Heart right ventricle (tissue), 16 donors: ENCODE measurements around the gene POLD1. TPM values are rescaled to one million over a fixed set of nuclear protein-coding genes. Genes with fewer than 3 reads are reported as not detected.

Experiments
- ATAC-seq, 8 donors: fragments of 200-7000 bp; cut with Tn5 transposase; one replicate each; pipeline ENCODE4 v1.9.1; 2020; ENCODE audit warnings: mild to moderate bottlenecking in 8 of 8, moderate library complexity in 8 of 8, moderate number of reproducible peaks in 1 of 8
- DNase-seq, 2 donors: peaks; one replicate each; pipeline ENCODE4 v3.0.0-alpha.2; 2020
- H3K27ac ChIP-seq, 10 donors: fragments of 200-600 bp; sonication (generic) in 2 of 10; one replicate each; pipeline versions ENCODE4 v1.5.0 to v1.8.0; 2020 to 2022; ENCODE audit warnings: mild to moderate bottlenecking in 3 of 10
- H3K27me3 ChIP-seq, 7 donors: fragments of 200-600 bp; one replicate each; pipeline ENCODE4 v1.8.0; 2021 to 2022; ENCODE audit warnings: mild to moderate bottlenecking in 2 of 7
- H3K36me3 ChIP-seq, 9 donors: fragments of 200-600 bp; sonication (generic) in 1 of 9; one replicate each; pipeline versions ENCODE4 v1.5.0 to v1.8.0; 2020 to 2022; ENCODE audit warnings: mild to moderate bottlenecking in 2 of 9
- H3K4me1 ChIP-seq, 9 donors: fragments of 200-600 bp; sonication (generic) in 1 of 9; one replicate each; pipeline versions ENCODE4 v1.5.0 to v1.8.0; 2020 to 2022; ENCODE audit warnings: mild to moderate bottlenecking in 4 of 9
- H3K4me3 ChIP-seq, 10 donors: fragments of 200-600 bp; sonication (generic) in 2 of 10; one replicate each; pipeline versions ENCODE4 v1.5.0 to v1.8.0; 2020 to 2022; ENCODE audit warnings: mild to moderate bottlenecking in 7 of 10, moderate library complexity in 2 of 10
- H3K9me3 ChIP-seq, 11 donors: fragments of 200-600 bp in 10 of 11; sonication (generic) in 2 of 11; one replicate each; pipeline versions ENCODE4 v1.5.0 to v1.8.0; 2013 to 2022; ENCODE audit warnings: mild to moderate bottlenecking in 2 of 11, control low read depth in 1 of 11, moderate library complexity in 1 of 11
- CTCF ChIP-seq, 9 donors: fragments of 200-600 bp; sonication (generic) in 2 of 9; IDR thresholded peaks; one replicate each; pipeline versions ENCODE4 v1.5.0 to v1.8.0; 2021 to 2022; ENCODE audit warnings: antibody characterized with exemption in 9 of 9, mild to moderate bottlenecking in 5 of 9, moderate library complexity in 1 of 9
- WGBS, 2 donors: extraction: QIAGEN DNeasy Blood & Tissue Kit; methylation state at CpG; one replicate each; pipeline ENCODE4 v1.1.7; 2013; ENCODE audit warnings: inconsistent platforms in 1 of 2; 5-methylcytosine and 5-hydroxymethylcytosine counted together
- intact Hi-C, 10 donors: fragments of 100-400 bp; cut with DNase I; formaldehyde crosslinking; loops; one replicate each; pipeline versions ENCODE4 v1.11.1 to v1.14.2; 2022
- polyA plus RNA-seq, 2 donors: library from polyadenylated mRNA; stranded (reverse); fragments of 200-250 nt; gene quantifications; one replicate each; pipeline ENCODE4 v1.2.3, GENCODE V29; 2013
- total RNA-seq, 10 donors: library from RNA; stranded (reverse); fragmentation: NEBNext Ultra II Directional in 3 of 10; extraction: Animal tissue kit (Norgen Biotek cat#: 25700) in 3 of 10; gene quantifications; one replicate each; pipeline versions ENCODE4 v1.2.1 to v1.2.4, GENCODE V29; 2021 to 2023
- donor health status: Arrhythmogenic right ventricular cardiomyopathy.
- donor health status: ischemic (EF 13 %, LVEDD 7.1; RV severe dilation, severe dysfunction).
- donor health status: healthy with polysubstance abuse.
- donor health status: DM: no; HTN: yes; CAD: no.
- donor health status: DM: no; HTN: no; CAD: no.
- donor health status: ischemic (EF 25% LVEDD 6.9; RV normal size, moderate dysfunction).
- donor health status: ischemic (EF 25% LVEDD 5.7; RV mildly dilated, moderate dysfunction).
- donor health status: healthy.
- donor health status: DM: yes; HTN: yes; CAD: no.
- donor health status: Ischemic cardiomyopathy.
- donor health status: ischemic (EF 35%, LVEDD 5.7; RV mildly dilated, moderate dysfunction).
- donor health status: nonischemic (EF 11% LVEDD 7.7; RV severe dilation, severe dysfunction).
- donor health status: DM: yes; HTN: yes; CAD: no.
- donor health status: PGD.
- donor health status: ischemic (EF 29% LVEDD 5.4; RV normal size, mild dysfunction).
- donor health status: nonischemic (EF 23%, LVEDD 6.1; RV moderate dilation, normal function).

The POLD1 gene
- total and polyA plus RNA-seq, 12 donors: 4.2 to 28.3 (median 11.3) TPM

- TF ChIP-seq CTCF (IDR thresholded peaks at IDR 0.05): no peak
Observed at GRCh38 chr19:50462970-50463369, 78.8 kb downstream of the POLD1 start.

GRCh38 chr19:50464348-50464747 lies 80.2 kb downstream of the POLD1 start:
- 70 to 75% methylated on average over 19 of the region's 19 CpGs for WGBS, 2 donors
- intact Hi-C loops: loop anchor here in 6 of 10 donors (5.0 kb wide), 2 partner anchors 97 to 107 kb away; partner anchors contain the start of gene NAPSA (in 5 of the 6)
- Histone ChIP-seq H3K4me3 (no peak overlapping the region), H3K27ac (no peak overlapping the region), H3K9me3 (no peaks in the 10 kb centered on the region), H3K36me3 (no peaks in the 10 kb centered on the region), H3K27me3 (peaks cover 0 to 43% (median 21%) of the 10 kb centered on the region in 7 donors), H3K4me1 (no peaks in the 10 kb centered on the region)
- TF ChIP-seq CTCF (IDR thresholded peaks at IDR 0.05): no peak
- DNase-seq: no peak
- ATAC-seq: peak in 1 of 8 donors; percentile 26

More at GRCh38 chr19:50462970-50463369, 78.8 kb downstream of the POLD1 start:
- no peaks in the 10 kb centered on the region for H3K4me1 ChIP-seq
- no peak overlapping the region for H3K27ac ChIP-seq
- peaks cover 0 to 55% (median 33%) of the 10 kb centered on the region in 7 donors for H3K27me3 ChIP-seq
- DNase-seq (no peak), ATAC-seq (no peak)
- intact Hi-C loops: loop anchor here in 6 of 10 donors (5.0 kb wide), 2 partner anchors 96 to 106 kb away; partner anchors contain the start of gene NAPSA (in 5 of the 6)
- H3K36me3 ChIP-seq: no peaks in the 10 kb centered on the region
- WGBS, 2 donors: 78% methylated on average over 7 of the region's 7 CpGs
- no peaks in the 10 kb centered on the region for H3K9me3 ChIP-seq
- H3K4me3 ChIP-seq: no peak overlapping the region

- ATAC-seq (peak in 1 of 8 donors; percentile 26), DNase-seq (no peak)
- no peak overlapping the region for H3K4me3 ChIP-seq
- no peak overlapping the region for H3K27ac ChIP-seq
- peaks cover 0 to 40% (median 16%) of the 10 kb centered on the region in 7 donors for H3K27me3 ChIP-seq
- TF ChIP-seq CTCF (IDR thresholded peaks at IDR 0.05): no peak
- no peaks in the 10 kb centered on the region for H3K9me3 ChIP-seq
- 75 to 83% methylated on average over 13 of the region's 13 CpGs for WGBS, 2 donors
- intact Hi-C loops: loop anchor here in 6 of 10 donors (5.0 kb wide), 2 partner anchors 98 to 108 kb away; partner anchors contain the start of gene NAPSA (in 5 of the 6)
- H3K36me3 ChIP-seq: no peaks in the 10 kb centered on the region
- no peaks in the 10 kb centered on the region for H3K4me1 ChIP-seq
Observed at GRCh38 chr19:50465000-50465399, 80.9 kb downstream of the POLD1 start.

GRCh38 chr19:50465986-50466705 lies 82.0 kb downstream of the POLD1 start:
- no peaks in the 10 kb centered on the region for H3K36me3 ChIP-seq
- DNase-seq (no peak), ATAC-seq (no peak)
- 50 to 54% methylated on average over 29 of the region's 29 CpGs for WGBS, 2 donors
- H3K27ac ChIP-seq: no peak overlapping the region
- intact Hi-C loops: no loop called here
- no peaks in the 10 kb centered on the region for H3K9me3 ChIP-seq
- TF ChIP-seq CTCF (IDR thresholded peaks at IDR 0.05): peak in 2 of 9 donors; percentile 9 to 25
- no peaks in the 10 kb centered on the region for H3K4me1 ChIP-seq
- H3K27me3 ChIP-seq: peaks cover 0 to 31% (median 9%) of the 10 kb centered on the region in 7 donors
- no peak overlapping the region for H3K4me3 ChIP-seq
